ENCODE measurements around the gene REEP3.

The REEP3 gene

GRCh38 chr10:63673246-63673645 lies 152.0 kb downstream of the REEP3 start:
- in situ Hi-C loops (cut with HindIII; ENCODE audit: low sequenced_read_pairs): no loop called here
- no peak for DNase-seq (ENCODE audit: low read depth)
- TF ChIP-seq CTCF (IDR thresholded peaks at IDR 0.05; ENCODE audit: low read depth, low read length, missing control alignments): no peak
- H3K4me3 ChIP-seq (ENCODE audit: low read depth, low read length): no peak overlapping the region

DNA sequence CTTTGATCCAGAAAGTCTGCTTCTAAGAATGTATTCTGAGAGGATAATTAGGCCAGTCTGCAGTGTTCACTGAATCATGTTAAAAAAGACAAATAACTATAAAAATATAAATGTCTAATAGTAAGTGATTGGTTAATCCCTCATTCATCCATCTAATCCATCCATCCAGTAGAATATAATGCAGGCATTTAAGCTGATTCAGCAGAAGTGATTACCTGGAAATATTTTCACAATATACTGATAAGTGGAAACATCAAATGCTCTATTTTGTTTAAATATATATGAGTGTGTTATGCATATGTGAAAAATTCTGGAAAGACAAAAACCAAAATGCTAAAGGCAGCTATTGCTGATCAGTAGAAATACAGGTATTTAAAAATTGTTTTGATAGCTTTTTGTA lies 152.6 kb downstream of the REEP3 start:
- H3K4me3 ChIP-seq (ENCODE audit: low read depth, low read length): no peak overlapping the region
- TF ChIP-seq CTCF (IDR thresholded peaks at IDR 0.05; ENCODE audit: low read depth, low read length, missing control alignments): no peak
- in situ Hi-C loops (cut with HindIII; ENCODE audit: low sequenced_read_pairs): no loop called here
- DNase-seq (ENCODE audit: low read depth): no peak

Data from astrocyte of the cerebellum (primary cell).